WTC11 (cell line): ENCODE results near the gene LLGL1. TPM values are rescaled to one million over a fixed set of nuclear protein-coding genes. Genes with fewer than 3 reads are reported as not detected.
A peak's percentile ranks its signal among the peaks of the same experiment; 100 is the strongest.

Experiments
- JUN ChIP-seq: sonication (generic); formaldehyde crosslinking; IDR thresholded peaks from 2 replicates; pipeline ENCODE4 v1.8.0; 2023; ENCODE audit warnings: mild to moderate bottlenecking, missing genetic modification reagents
- NR2C2 ChIP-seq: sonication (generic); formaldehyde crosslinking; IDR thresholded peaks from 2 replicates; pipeline ENCODE4 v1.8.0; 2022; ENCODE audit warnings: mild to moderate bottlenecking, missing genetic modification reagents
- SP1 ChIP-seq: sonication (generic); formaldehyde crosslinking; conservative IDR thresholded peaks from 2 replicates; pipeline ENCODE4 v1.8.1; 2022; ENCODE audit warnings: missing genetic modification reagents
- TP53 ChIP-seq: sonication (generic); formaldehyde crosslinking; IDR thresholded peaks from 2 replicates; pipeline ENCODE4 v1.8.1; 2023; ENCODE audit warnings: mild to moderate bottlenecking, missing genetic modification reagents
- ZNF219 ChIP-seq: sonication (generic); formaldehyde crosslinking; IDR thresholded peaks from 2 replicates; pipeline ENCODE4 v1.8.0; 2023; ENCODE audit warnings: missing genetic modification reagents, mild to moderate bottlenecking, borderline replicate concordance
- ZNF317 ChIP-seq: sonication (generic); formaldehyde crosslinking; IDR thresholded peaks from 2 replicates; pipeline ENCODE4 v1.8.1; 2023; ENCODE audit warnings: low read depth, mild to moderate bottlenecking, moderate library complexity, missing genetic modification reagents, borderline replicate concordance
- ZNF423 ChIP-seq: fragments of 250-450 bp; sonication (Bioruptor Pico); IDR thresholded peaks from 2 replicates; pipeline ENCODE4 v2.1.2; 2022; ENCODE audit warnings: mild to moderate bottlenecking, moderate library complexity
- total RNA-seq: library from RNA; stranded (reverse); gene quantifications from 3 replicates; pipeline ENCODE4 v1.2.3, GENCODE V29; 2021
- TF ChIP-seq, protein P1 (sequence below): sonication (generic); formaldehyde crosslinking; IDR thresholded peaks from 2 replicates; pipeline ENCODE4 v1.8.1; 2023; ENCODE audit warnings: mild to moderate bottlenecking, missing genetic modification reagents, moderate library complexity
- TF ChIP-seq, protein P2 (sequence below): sonication (generic); formaldehyde crosslinking; IDR thresholded peaks from 2 replicates; pipeline ENCODE4 v1.8.1; 2022; ENCODE audit warnings: low read depth, missing genetic modification reagents, borderline replicate concordance
- TF ChIP-seq, protein P3 (sequence below): fragments of 200-600 bp; IDR thresholded peaks from 2 replicates; pipeline ENCODE4 v1.8.0; 2022; ENCODE audit warnings: antibody characterized with exemption
- TF ChIP-seq, protein P4 (sequence below): fragments of 250-450 bp; sonication (Bioruptor Pico); conservative IDR thresholded peaks from 2 replicates; pipeline ENCODE4 v1.9.0; 2021; ENCODE audit warnings: mild to moderate bottlenecking
- TF ChIP-seq, protein P5 (sequence below): sonication (generic); formaldehyde crosslinking; IDR thresholded peaks from 2 replicates; pipeline ENCODE4 v1.8.0; 2023; ENCODE audit warnings: missing genetic modification reagents, mild to moderate bottlenecking, borderline replicate concordance
- TF ChIP-seq, protein P6 (sequence below): sonication (generic); formaldehyde crosslinking; IDR thresholded peaks from 2 replicates; pipeline ENCODE4 v1.8.1; 2022; ENCODE audit warnings: missing genetic modification reagents, borderline replicate concordance
- TF ChIP-seq, protein P7 (sequence below): sonication (generic); formaldehyde crosslinking; IDR thresholded peaks from 2 replicates; pipeline ENCODE4 v1.8.1; 2022; ENCODE audit warnings: mild to moderate bottlenecking, moderate library complexity, missing genetic modification reagents
- TF ChIP-seq, protein P8 (sequence below): sonication (generic); formaldehyde crosslinking; IDR thresholded peaks from 2 replicates; pipeline ENCODE4 v1.8.0; 2022; ENCODE audit warnings: mild to moderate bottlenecking, missing genetic modification reagents
- TF ChIP-seq, protein P9 (sequence below): sonication (generic); formaldehyde crosslinking; IDR thresholded peaks from 2 replicates; pipeline ENCODE4 v1.8.0; 2022; ENCODE audit warnings: mild to moderate bottlenecking, missing genetic modification reagents
- TF ChIP-seq, protein P10 (sequence below): sonication (generic); formaldehyde crosslinking; IDR thresholded peaks from 2 replicates; pipeline ENCODE4 v1.8.0; 2022; ENCODE audit warnings: mild to moderate bottlenecking, missing genetic modification reagents
- TF ChIP-seq, protein P11 (sequence below): sonication (generic); formaldehyde crosslinking; IDR thresholded peaks from 2 replicates; pipeline ENCODE4 v1.8.0; 2022; ENCODE audit warnings: mild to moderate bottlenecking, missing genetic modification reagents

Gene LLGL1
- total RNA-seq, 1 experiment from 2014 or later: 87.8 TPM

DNA sequence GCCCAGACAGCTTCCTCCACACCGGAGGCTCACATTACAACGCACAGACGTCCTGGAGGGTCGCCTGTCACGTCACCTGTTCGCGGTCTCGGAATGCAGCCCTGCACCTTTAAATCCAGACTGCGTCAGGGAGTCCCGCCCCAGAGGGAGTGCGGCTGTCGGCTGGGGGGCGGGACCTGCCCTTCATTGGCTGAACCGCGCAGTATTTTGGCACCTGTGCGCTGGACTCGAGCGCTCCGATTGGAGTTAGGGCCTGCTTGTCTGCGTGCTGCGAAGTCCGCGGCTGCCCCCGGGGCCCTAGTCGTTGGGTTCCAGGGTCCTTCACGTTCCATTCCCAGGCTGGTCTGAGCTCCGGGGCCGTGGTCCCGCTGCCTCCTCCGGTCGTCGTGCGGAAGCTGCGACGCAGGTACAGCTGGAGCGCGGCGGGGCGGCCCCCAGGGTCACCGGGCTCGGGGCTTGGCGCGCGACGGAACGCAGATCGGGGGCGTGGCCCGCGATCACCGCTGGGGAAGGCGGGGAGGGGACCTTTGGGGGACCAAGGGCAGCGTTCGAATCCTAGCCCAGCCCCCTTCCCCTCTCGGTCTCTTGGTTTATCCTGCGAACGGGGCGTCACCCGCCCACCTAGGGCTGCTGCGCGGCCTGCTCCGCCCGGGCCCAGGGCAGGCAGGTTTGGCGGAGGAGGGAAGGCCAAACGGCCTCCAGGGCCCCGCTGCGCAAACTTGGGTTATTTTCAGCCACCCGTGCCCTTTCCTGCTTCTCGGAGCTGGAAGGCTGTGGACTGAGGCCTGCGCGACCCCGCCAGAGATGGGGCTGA, 35.1 kb downstream of the LLGL1 start, which contains the start of gene MIEF2 (continued):
- TF ChIP-seq, protein P1, sequence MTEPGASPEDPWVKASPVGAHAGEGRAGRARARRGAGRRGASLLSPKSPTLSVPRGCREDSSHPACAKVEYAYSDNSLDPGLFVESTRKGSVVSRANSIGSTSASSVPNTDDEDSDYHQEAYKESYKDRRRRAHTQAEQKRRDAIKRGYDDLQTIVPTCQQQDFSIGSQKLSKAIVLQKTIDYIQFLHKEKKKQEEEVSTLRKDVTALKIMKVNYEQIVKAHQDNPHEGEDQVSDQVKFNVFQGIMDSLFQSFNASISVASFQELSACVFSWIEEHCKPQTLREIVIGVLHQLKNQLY (CRISPR knock-in tag): no peak
- no peak for TF ChIP-seq ZNF219 (CRISPR knock-in tag)
- TF ChIP-seq, protein P2, sequence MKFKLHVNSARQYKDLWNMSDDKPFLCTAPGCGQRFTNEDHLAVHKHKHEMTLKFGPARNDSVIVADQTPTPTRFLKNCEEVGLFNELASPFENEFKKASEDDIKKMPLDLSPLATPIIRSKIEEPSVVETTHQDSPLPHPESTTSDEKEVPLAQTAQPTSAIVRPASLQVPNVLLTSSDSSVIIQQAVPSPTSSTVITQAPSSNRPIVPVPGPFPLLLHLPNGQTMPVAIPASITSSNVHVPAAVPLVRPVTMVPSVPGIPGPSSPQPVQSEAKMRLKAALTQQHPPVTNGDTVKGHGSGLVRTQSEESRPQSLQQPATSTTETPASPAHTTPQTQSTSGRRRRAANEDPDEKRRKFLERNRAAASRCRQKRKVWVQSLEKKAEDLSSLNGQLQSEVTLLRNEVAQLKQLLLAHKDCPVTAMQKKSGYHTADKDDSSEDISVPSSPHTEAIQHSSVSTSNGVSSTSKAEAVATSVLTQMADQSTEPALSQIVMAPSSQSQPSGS (CRISPR knock-in tag): no peak
- TF ChIP-seq, protein P3, sequence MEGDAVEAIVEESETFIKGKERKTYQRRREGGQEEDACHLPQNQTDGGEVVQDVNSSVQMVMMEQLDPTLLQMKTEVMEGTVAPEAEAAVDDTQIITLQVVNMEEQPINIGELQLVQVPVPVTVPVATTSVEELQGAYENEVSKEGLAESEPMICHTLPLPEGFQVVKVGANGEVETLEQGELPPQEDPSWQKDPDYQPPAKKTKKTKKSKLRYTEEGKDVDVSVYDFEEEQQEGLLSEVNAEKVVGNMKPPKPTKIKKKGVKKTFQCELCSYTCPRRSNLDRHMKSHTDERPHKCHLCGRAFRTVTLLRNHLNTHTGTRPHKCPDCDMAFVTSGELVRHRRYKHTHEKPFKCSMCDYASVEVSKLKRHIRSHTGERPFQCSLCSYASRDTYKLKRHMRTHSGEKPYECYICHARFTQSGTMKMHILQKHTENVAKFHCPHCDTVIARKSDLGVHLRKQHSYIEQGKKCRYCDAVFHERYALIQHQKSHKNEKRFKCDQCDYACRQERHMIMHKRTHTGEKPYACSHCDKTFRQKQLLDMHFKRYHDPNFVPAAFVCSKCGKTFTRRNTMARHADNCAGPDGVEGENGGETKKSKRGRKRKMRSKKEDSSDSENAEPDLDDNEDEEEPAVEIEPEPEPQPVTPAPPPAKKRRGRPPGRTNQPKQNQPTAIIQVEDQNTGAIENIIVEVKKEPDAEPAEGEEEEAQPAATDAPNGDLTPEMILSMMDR: no peak
- TF ChIP-seq, protein P4, sequence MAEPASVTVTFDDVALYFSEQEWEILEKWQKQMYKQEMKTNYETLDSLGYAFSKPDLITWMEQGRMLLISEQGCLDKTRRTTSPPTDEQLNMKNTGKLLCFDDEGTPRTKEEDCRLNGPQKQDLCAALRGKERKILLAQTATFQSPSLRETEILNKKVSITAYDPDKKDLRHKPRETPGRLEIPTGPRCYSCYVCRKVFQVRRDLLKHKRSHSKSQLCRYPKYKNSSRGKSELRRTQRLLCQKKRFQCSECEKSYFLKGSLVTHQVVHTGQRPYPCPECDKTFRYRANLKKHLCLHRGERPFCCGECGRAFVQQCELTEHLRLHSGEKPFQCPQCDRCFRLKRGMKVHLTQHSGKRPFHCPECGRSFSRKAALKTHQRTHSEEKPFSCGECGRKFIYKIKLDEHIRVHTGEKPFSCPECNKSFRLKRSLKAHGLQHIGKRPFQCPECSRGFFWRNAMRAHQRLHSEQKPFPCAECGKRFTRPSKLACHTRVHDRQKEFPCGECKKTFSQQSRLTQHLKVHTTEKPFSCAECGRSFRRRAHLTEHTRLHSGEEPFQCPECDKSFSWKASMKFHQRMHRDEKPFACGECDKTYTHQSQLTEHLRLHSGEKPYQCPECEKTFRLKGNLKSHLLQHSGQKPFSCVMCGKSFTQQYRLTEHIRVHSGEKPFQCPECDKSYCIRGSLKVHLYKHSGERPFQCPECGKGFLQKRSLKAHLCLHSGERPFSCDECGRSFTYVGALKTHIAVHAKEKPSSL: no peak
- TF ChIP-seq TP53 (CRISPR knock-in tag): peak; percentile 25; the same call in 1 of the 2 replicates
- TF ChIP-seq, protein P5, sequence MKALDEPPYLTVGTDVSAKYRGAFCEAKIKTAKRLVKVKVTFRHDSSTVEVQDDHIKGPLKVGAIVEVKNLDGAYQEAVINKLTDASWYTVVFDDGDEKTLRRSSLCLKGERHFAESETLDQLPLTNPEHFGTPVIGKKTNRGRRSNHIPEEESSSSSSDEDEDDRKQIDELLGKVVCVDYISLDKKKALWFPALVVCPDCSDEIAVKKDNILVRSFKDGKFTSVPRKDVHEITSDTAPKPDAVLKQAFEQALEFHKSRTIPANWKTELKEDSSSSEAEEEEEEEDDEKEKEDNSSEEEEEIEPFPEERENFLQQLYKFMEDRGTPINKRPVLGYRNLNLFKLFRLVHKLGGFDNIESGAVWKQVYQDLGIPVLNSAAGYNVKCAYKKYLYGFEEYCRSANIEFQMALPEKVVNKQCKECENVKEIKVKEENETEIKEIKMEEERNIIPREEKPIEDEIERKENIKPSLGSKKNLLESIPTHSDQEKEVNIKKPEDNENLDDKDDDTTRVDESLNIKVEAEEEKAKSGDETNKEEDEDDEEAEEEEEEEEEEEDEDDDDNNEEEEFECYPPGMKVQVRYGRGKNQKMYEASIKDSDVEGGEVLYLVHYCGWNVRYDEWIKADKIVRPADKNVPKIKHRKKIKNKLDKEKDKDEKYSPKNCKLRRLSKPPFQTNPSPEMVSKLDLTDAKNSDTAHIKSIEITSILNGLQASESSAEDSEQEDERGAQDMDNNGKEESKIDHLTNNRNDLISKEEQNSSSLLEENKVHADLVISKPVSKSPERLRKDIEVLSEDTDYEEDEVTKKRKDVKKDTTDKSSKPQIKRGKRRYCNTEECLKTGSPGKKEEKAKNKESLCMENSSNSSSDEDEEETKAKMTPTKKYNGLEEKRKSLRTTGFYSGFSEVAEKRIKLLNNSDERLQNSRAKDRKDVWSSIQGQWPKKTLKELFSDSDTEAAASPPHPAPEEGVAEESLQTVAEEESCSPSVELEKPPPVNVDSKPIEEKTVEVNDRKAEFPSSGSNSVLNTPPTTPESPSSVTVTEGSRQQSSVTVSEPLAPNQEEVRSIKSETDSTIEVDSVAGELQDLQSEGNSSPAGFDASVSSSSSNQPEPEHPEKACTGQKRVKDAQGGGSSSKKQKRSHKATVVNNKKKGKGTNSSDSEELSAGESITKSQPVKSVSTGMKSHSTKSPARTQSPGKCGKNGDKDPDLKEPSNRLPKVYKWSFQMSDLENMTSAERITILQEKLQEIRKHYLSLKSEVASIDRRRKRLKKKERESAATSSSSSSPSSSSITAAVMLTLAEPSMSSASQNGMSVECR: no peak
- TF ChIP-seq ZNF423 (CRISPR knock-in tag): no peak
- no peak for TF ChIP-seq NR2C2 (CRISPR knock-in tag)
- TF ChIP-seq, protein P6, sequence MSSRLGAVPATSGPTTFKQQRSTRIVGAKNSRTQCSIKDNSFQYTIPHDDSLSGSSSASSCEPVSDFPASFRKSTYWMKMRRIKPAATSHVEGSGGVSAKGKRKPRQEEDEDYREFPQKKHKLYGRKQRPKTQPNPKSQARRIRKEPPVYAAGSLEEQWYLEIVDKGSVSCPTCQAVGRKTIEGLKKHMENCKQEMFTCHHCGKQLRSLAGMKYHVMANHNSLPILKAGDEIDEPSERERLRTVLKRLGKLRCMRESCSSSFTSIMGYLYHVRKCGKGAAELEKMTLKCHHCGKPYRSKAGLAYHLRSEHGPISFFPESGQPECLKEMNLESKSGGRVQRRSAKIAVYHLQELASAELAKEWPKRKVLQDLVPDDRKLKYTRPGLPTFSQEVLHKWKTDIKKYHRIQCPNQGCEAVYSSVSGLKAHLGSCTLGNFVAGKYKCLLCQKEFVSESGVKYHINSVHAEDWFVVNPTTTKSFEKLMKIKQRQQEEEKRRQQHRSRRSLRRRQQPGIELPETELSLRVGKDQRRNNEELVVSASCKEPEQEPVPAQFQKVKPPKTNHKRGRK (CRISPR knock-in tag): no peak
- TF ChIP-seq, protein P7, sequence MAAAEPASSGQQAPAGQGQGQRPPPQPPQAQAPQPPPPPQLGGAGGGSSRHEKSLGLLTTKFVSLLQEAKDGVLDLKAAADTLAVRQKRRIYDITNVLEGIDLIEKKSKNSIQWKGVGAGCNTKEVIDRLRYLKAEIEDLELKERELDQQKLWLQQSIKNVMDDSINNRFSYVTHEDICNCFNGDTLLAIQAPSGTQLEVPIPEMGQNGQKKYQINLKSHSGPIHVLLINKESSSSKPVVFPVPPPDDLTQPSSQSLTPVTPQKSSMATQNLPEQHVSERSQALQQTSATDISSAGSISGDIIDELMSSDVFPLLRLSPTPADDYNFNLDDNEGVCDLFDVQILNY (CRISPR knock-in tag): peak; percentile 53; the same call in 1 of the 2 replicates
- TF ChIP-seq, protein P8, sequence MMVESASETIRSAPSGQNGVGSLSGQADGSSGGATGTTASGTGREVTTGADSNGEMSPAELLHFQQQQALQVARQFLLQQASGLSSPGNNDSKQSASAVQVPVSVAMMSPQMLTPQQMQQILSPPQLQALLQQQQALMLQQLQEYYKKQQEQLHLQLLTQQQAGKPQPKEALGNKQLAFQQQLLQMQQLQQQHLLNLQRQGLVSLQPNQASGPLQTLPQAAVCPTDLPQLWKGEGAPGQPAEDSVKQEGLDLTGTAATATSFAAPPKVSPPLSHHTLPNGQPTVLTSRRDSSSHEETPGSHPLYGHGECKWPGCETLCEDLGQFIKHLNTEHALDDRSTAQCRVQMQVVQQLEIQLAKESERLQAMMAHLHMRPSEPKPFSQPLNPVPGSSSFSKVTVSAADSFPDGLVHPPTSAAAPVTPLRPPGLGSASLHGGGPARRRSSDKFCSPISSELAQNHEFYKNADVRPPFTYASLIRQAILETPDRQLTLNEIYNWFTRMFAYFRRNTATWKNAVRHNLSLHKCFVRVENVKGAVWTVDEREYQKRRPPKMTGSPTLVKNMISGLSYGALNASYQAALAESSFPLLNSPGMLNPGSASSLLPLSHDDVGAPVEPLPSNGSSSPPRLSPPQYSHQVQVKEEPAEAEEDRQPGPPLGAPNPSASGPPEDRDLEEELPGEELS (CRISPR knock-in tag): peak; percentile 21; the same call in 1 of the 2 replicates
- 0 out of 2 replicates have a peak, but pooled peaks have one; percentile 45 for TF ChIP-seq JUN
- TF ChIP-seq, protein P9, sequence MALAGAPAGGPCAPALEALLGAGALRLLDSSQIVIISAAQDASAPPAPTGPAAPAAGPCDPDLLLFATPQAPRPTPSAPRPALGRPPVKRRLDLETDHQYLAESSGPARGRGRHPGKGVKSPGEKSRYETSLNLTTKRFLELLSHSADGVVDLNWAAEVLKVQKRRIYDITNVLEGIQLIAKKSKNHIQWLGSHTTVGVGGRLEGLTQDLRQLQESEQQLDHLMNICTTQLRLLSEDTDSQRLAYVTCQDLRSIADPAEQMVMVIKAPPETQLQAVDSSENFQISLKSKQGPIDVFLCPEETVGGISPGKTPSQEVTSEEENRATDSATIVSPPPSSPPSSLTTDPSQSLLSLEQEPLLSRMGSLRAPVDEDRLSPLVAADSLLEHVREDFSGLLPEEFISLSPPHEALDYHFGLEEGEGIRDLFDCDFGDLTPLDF: no peak
- peak; percentile 87 for TF ChIP-seq SP1 (CRISPR knock-in tag)
- TF ChIP-seq, protein P10, sequence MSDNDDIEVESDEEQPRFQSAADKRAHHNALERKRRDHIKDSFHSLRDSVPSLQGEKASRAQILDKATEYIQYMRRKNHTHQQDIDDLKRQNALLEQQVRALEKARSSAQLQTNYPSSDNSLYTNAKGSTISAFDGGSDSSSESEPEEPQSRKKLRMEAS: peak; percentile 71; the same call in 1 of the 2 replicates
- TF ChIP-seq, protein P11, sequence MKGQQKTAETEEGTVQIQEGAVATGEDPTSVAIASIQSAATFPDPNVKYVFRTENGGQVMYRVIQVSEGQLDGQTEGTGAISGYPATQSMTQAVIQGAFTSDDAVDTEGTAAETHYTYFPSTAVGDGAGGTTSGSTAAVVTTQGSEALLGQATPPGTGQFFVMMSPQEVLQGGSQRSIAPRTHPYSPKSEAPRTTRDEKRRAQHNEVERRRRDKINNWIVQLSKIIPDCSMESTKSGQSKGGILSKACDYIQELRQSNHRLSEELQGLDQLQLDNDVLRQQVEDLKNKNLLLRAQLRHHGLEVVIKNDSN: peak; percentile 74; the same call in 1 of the 2 replicates
- no peak for TF ChIP-seq ZNF317 (CRISPR knock-in tag)
